Measurements from ENCODE around the gene PEX14.

PEX14 gene

DNA sequence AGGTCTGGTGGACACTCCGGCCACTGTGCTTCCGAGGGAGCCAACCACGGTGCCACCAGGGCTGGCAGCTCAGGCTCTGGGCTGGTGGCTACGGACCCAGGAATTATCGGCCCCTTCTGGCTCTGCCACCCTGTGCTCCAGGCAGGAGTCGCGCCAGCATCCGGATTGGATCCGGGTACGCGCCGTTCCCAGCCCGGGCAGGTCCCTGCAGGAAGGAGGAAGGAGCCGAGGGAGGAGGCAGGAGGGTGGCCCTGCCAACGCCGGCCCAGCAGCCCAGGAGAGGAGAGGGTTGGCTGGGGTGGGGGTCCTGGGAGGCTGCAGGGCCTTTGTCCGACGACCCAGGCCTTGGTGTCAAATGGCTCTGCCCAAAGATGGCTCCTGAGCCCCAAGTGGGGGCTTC, 161.2 kb downstream of the PEX14 start (continued):
- TF ChIP-seq PATZ1 (CRISPR knock-in tag; IDR thresholded peaks at IDR 0.05; ENCODE audit: borderline replicate concordance): no peak
- no peak for TF ChIP-seq BACH2 (CRISPR knock-in tag; IDR thresholded peaks at IDR 0.05; ENCODE audit: borderline replicate concordance)
- TF ChIP-seq ZC3H10 (CRISPR knock-in tag; IDR thresholded peaks at IDR 0.05): no peak

- ATAC-seq: no peak
- TF ChIP-seq RARB (CRISPR knock-in tag; IDR thresholded peaks at IDR 0.05) (no peak), ISL1 (CRISPR knock-in tag; IDR thresholded peaks at IDR 0.05) (no peak)
Measured at GRCh38 chr1:10637400-10637799, 162.7 kb downstream of the PEX14 start.

DNA sequence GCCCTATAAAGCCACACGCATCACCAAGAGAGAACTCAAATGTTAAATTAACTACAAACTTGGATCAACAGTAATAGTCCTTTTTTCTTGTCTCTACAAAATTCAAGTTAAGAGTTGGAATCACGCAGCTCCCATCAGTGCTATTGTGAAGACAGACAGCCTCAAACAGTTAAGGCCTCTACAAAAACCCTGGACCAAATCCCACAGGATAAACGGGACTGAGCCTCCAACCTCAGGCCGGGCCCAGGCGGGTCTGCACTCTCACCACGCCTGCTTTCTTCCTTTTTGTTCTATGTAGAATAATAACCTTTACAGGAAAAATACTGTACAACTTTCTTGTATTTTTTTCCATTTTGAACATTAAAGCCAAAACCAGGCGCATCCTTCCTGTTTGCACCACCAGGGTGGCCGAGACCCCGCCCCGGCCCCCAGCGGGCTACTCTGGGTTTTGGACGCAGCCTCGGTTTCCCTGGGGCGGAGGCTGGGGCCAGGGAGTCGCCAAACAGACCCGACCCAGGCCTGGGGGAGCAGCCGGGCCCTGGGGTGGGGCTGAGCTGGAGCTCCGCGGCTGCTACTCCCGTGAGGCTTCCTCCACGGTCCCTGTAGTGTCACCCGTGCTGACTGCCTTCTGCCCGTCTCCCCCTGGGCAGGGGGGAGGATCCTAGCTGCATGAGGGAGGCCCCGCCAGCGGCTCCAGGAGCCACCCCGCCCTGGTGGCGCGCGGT, 163.2 kb downstream of the PEX14 start:
- no peak for ATAC-seq
- TF ChIP-seq BACH2 (CRISPR knock-in tag; IDR thresholded peaks at IDR 0.05; ENCODE audit: borderline replicate concordance) (no peak), ZNF8 (CRISPR knock-in tag; IDR thresholded peaks at IDR 0.05) (no peak), OSR1 (CRISPR knock-in tag; IDR thresholded peaks at IDR 0.05) (no peak), RARB (CRISPR knock-in tag; IDR thresholded peaks at IDR 0.05) (no peak)
- TF ChIP-seq, protein P1, sequence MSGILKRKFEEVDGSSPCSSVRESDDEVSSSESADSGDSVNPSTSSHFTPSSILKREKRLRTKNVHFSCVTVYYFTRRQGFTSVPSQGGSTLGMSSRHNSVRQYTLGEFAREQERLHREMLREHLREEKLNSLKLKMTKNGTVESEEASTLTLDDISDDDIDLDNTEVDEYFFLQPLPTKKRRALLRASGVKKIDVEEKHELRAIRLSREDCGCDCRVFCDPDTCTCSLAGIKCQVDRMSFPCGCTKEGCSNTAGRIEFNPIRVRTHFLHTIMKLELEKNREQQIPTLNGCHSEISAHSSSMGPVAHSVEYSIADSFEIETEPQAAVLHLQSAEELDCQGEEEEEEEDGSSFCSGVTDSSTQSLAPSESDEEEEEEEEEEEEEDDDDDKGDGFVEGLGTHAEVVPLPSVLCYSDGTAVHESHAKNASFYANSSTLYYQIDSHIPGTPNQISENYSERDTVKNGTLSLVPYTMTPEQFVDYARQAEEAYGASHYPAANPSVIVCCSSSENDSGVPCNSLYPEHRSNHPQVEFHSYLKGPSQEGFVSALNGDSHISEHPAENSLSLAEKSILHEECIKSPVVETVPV (CRISPR knock-in tag; IDR thresholded peaks at IDR 0.05): no peak

DNA sequence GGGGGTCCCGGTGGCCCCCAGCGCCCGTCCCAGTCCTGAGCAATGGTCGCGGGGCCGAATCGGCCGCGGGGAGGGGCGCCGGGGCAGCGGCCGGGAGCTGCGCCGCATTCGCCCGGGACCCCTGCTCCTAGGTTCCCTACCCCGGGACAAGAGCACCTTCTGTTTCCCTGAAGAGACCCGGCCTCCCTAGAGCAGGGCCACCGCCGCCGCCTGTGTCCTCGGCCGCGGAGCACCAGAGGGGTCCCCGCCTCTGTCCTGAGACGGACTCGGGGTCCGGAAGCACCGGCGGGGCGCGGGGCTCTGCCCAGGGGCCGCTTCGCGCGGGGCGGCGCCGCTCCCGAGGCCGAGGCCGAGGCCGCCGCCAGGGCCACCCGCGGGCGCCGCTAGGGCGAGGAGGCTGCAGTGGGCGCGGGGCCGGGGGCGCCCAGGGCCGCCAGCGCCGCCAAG, 163.8 kb downstream of the PEX14 start:
- TF ChIP-seq, protein P2, sequence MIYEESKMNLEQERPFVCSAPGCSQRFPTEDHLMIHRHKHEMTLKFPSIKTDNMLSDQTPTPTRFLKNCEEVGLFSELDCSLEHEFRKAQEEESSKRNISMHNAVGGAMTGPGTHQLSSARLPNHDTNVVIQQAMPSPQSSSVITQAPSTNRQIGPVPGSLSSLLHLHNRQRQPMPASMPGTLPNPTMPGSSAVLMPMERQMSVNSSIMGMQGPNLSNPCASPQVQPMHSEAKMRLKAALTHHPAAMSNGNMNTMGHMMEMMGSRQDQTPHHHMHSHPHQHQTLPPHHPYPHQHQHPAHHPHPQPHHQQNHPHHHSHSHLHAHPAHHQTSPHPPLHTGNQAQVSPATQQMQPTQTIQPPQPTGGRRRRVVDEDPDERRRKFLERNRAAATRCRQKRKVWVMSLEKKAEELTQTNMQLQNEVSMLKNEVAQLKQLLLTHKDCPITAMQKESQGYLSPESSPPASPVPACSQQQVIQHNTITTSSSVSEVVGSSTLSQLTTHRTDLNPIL (CRISPR knock-in tag; IDR thresholded peaks at IDR 0.05; ENCODE audit: low read depth): no peak
- TF ChIP-seq RARB (CRISPR knock-in tag; IDR thresholded peaks at IDR 0.05) (no peak), ZFP30 (CRISPR knock-in tag; IDR thresholded peaks at IDR 0.05) (no peak), ESRRG (CRISPR knock-in tag; IDR thresholded peaks at IDR 0.05) (no peak), TSHZ2 (CRISPR knock-in tag; IDR thresholded peaks at IDR 0.05) (no peak), ZFP3 (CRISPR knock-in tag; IDR thresholded peaks at IDR 0.05) (no peak), ISL1 (CRISPR knock-in tag; IDR thresholded peaks at IDR 0.05) (no peak), OSR1 (CRISPR knock-in tag; IDR thresholded peaks at IDR 0.05) (no peak)
- TF ChIP-seq, protein P1 (CRISPR knock-in tag; IDR thresholded peaks at IDR 0.05): no peak
- no peak for ATAC-seq

GRCh38 chr1:10639011-10639774, 164.4 kb downstream of the PEX14 start:
- ATAC-seq: no peak
- TF ChIP-seq, protein P2 (CRISPR knock-in tag; IDR thresholded peaks at IDR 0.05; ENCODE audit: low read depth): no peak
- TF ChIP-seq ZNF565 (CRISPR knock-in tag; conservative IDR thresholded peaks at IDR 0.05; ENCODE audit: low read depth) (no peak), ARNTL (CRISPR knock-in tag; IDR thresholded peaks at IDR 0.05; ENCODE audit: borderline replicate concordance, low read depth) (no peak), ZFP30 (CRISPR knock-in tag; IDR thresholded peaks at IDR 0.05) (no peak), GLIS3 (CRISPR knock-in tag; IDR thresholded peaks at IDR 0.05) (no peak), BACH2 (CRISPR knock-in tag; IDR thresholded peaks at IDR 0.05; ENCODE audit: borderline replicate concordance) (no peak), ZFP3 (CRISPR knock-in tag; IDR thresholded peaks at IDR 0.05) (no peak), TSHZ2 (CRISPR knock-in tag; IDR thresholded peaks at IDR 0.05) (no peak), TCF4 (CRISPR knock-in tag; IDR thresholded peaks at IDR 0.05; ENCODE audit: borderline replicate concordance) (no peak)

Data from SK-N-SH treated with all-trans-retinoic acid at 6 μM for 48 hours (cell line).